Prostate gland (tissue), 2 donors: ENCODE measurements around the gene C1D. TPM values are rescaled to one million over a fixed set of nuclear protein-coding genes. Genes with fewer than 3 reads are reported as not detected.

ENCODE experiments used
- DNase-seq: peaks from one replicate; pipeline ENCODE4 v3.0.0-alpha.2; 2019; ENCODE audit warnings: low spot score
- H3K27ac ChIP-seq, 2 donors: fragments of 200-600 bp; sonication (generic); 2 replicates each; pipeline ENCODE4 v1.5.1; 2017 to 2019
- H3K27me3 ChIP-seq: fragments of 200-600 bp; sonication (generic); replicated peaks from 2 replicates; pipeline ENCODE4 v1.5.1; 2019; ENCODE audit not compliant: insufficient read depth
- H3K36me3 ChIP-seq, 2 donors: fragments of 200-600 bp; sonication (generic); 1 replicate in 1 of 2; 2 replicates in 1 of 2; pipeline versions ENCODE4 v1.5.1 to v1.8.1; 2017 to 2019
- H3K4me1 ChIP-seq: fragments of 200-600 bp; sonication (generic); replicated peaks from 2 replicates; pipeline ENCODE4 v1.5.1; 2019
- H3K4me3 ChIP-seq, 2 donors: fragments of 200-600 bp; sonication (generic); 2 replicates each; pipeline ENCODE4 v1.5.1; 2017 to 2019
- H3K9me3 ChIP-seq: fragments of 200-600 bp; sonication (generic); 2 replicates; pipeline ENCODE4 v1.5.1; 2017
- POLR2A ChIP-seq: fragments of 450-650 bp; IDR thresholded peaks from one replicate; pipeline ENCODE4 v1.6.1; 2016; ENCODE audit warnings: antibody characterized with exemption, mild to moderate bottlenecking
- POLR2AphosphoS5 ChIP-seq: sonication (generic); formaldehyde crosslinking; IDR thresholded peaks from one replicate; pipeline ENCODE4 v1.6.1; 2017; ENCODE audit warnings: antibody characterized with exemption
- WGBS: methylation state at CpG from one replicate; pipeline ENCODE4 v1.1.5; 2018; 5-methylcytosine and 5-hydroxymethylcytosine counted together
- intact Hi-C: fragments of 100-400 bp; cut with DNase I; formaldehyde crosslinking; loops from one replicate; pipeline ENCODE4 v1.14.2; 2022
- total RNA-seq, 2 donors: library from RNA; depleted of rRNA; stranded (reverse); fragments of >200 nt; gene quantifications; one replicate each; pipeline ENCODE4 v1.1.0, GENCODE V29; 2016
- TF ChIP-seq, protein P1 (sequence below), 4 experiments: fragments of 200-600 bp in 2 of 4; fragments of 450-650 bp in 2 of 4; sonication (generic) in 2 of 4; IDR thresholded peaks; 1 replicate in 3 of 4; 2 replicates in 1 of 4; pipeline ENCODE4 v1.5.1; 2016 to 2019; ENCODE audit warnings: antibody characterized with exemption in 4 of 4, mild to moderate bottlenecking in 2 of 4, moderate library complexity in 2 of 4

C1D gene
- total RNA-seq, 2 donors from 2014 or later = 31.5 to 51.6 TPM

DNA sequence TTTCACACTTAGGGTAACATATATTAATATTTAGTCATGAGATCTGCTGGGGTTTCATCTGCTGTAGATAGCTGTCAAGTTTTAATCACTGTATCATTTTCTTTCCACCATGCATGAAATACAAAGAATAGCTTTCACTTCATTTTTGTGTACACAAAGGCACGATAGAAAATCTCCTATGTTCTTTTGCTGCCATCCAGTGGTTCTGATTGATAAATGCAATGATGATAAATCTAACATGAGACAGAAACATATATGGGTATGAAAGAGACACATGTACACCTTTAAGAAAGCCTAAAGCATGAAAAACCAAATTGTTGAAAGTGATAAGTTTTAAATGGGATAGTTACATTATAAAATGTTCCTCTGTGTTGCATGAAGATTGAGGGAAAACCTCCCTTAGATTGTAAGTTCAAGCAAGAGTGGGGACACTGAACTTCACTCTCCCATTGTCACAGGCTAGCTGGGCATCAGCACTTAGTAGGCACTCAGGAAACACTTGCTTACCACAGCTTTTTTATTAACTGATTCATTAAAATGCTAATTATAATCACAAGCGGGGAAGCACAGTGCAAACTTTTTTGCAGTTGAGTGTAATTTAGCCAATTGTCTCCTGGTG is 31.2 kb downstream of the C1D start:
- Histone ChIP-seq H3K4me1 (no peaks in the 10 kb centered on the region), H3K27ac (no peak overlapping the region), H3K4me3 (no peak overlapping the region), H3K27me3 (no peaks in the 10 kb centered on the region), H3K36me3 (no peaks in the 10 kb centered on the region), H3K9me3 (no peaks in the 10 kb centered on the region)
- DNase-seq = no peak
- 47% methylated on average over 2 of the region's 2 CpGs for WGBS
- intact Hi-C loops = loop anchor here (5.0 to 10.0 kb wide), 3 partner anchors 169 to 1587 kb away; no protein-coding TSS in a partner anchor
- TF ChIP-seq, protein P1, sequence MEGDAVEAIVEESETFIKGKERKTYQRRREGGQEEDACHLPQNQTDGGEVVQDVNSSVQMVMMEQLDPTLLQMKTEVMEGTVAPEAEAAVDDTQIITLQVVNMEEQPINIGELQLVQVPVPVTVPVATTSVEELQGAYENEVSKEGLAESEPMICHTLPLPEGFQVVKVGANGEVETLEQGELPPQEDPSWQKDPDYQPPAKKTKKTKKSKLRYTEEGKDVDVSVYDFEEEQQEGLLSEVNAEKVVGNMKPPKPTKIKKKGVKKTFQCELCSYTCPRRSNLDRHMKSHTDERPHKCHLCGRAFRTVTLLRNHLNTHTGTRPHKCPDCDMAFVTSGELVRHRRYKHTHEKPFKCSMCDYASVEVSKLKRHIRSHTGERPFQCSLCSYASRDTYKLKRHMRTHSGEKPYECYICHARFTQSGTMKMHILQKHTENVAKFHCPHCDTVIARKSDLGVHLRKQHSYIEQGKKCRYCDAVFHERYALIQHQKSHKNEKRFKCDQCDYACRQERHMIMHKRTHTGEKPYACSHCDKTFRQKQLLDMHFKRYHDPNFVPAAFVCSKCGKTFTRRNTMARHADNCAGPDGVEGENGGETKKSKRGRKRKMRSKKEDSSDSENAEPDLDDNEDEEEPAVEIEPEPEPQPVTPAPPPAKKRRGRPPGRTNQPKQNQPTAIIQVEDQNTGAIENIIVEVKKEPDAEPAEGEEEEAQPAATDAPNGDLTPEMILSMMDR (IDR thresholded peaks at IDR 0.05) = peak; percentile 20 to 85 (median 76)
- no peak for TF ChIP-seq POLR2A
- peak; percentile 24 for TF ChIP-seq POLR2AphosphoS5

DNA sequence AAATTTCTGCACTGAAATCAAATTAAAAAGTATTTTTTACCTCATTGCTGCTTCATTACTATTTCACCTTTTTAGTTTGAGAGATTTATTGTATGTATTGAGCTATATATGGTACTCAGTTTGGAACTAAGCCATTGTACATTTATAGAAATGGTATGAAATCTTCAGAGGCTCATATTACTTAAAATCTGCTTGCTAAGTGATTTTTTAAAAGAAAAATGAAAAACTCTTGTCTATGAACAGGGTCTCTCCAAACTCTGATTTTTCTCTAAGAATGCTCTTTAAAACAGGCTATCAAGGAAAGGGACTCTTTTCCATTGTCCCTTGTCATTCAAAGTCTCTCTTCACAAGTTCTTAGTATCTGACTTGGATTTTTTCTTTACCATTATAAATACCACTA is 31.8 kb downstream of the C1D start:
- Histone ChIP-seq H3K4me1 (no peaks in the 10 kb centered on the region), H3K36me3 (no peaks in the 10 kb centered on the region), H3K27me3 (no peaks in the 10 kb centered on the region), H3K9me3 (no peaks in the 10 kb centered on the region), H3K27ac (no peak overlapping the region), H3K4me3 (no peak overlapping the region)
- no peak for DNase-seq
- intact Hi-C loops = loop anchor here (5.0 to 10.0 kb wide), 3 partner anchors 169 to 1586 kb away; no protein-coding TSS in a partner anchor
- TF ChIP-seq, protein P1 (IDR thresholded peaks at IDR 0.05) = no peak
- TF ChIP-seq POLR2A (no peak), POLR2AphosphoS5 (no peak)

DNA sequence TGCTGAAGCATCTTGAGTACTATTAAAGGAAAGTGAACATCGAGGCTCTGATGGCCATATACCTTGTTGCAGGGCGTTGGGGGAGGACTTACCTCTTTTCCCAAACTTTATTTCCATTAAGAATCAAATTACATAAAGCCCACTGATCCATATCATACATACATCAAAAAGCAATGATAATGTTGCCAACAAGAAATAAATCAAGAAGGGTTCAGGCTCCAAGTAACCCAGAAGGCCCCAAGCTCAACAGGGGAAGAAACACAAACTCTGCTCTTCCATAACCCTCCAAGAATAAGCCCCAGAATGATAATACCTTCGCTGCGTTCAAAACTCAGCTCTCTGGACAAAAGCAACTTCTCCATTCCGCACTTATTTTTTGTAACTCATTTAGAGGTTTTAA is 32.3 kb downstream of the C1D start:
- H3K27ac ChIP-seq = no peak overlapping the region
- intact Hi-C loops = loop anchor here (5.0 to 10.0 kb wide), 3 partner anchors 168 to 1586 kb away; no protein-coding TSS in a partner anchor
- no peaks in the 10 kb centered on the region for H3K4me1 ChIP-seq
- WGBS = 88% methylated on average over 5 of the region's 5 CpGs
- no peaks in the 10 kb centered on the region for H3K36me3 ChIP-seq
- no peaks in the 10 kb centered on the region for H3K9me3 ChIP-seq
- H3K4me3 ChIP-seq = no peak overlapping the region
- H3K27me3 ChIP-seq = no peaks in the 10 kb centered on the region
- no peak for TF ChIP-seq POLR2A
- TF ChIP-seq, protein P1 (IDR thresholded peaks at IDR 0.05) = no peak
- no peak for TF ChIP-seq POLR2AphosphoS5
- DNase-seq = no peak

DNA sequence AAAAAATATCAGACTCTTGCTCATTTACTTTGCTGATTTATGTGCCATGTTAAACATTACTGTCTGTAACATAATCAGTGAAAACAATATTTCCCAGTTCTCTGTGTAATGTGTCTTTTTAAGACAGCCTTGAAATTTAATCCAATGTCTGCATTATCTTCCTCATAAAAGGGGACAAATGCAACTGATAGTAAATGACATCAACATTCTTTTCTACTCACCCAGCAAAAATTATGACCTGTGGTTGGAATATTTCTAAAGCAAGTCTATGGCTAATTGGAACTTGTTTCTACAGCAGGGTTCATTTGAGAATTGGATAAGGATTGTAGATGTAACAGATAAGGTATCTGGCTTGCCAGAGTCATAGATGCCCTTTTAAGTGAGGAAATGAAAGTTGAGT is 34.8 kb downstream of the C1D start:
- H3K4me1 ChIP-seq = no peaks in the 10 kb centered on the region
- H3K36me3 ChIP-seq = no peaks in the 10 kb centered on the region
- no peaks in the 10 kb centered on the region for H3K9me3 ChIP-seq
- no peaks in the 10 kb centered on the region for H3K27me3 ChIP-seq
- TF ChIP-seq POLR2AphosphoS5 (no peak), POLR2A (no peak)
- TF ChIP-seq, protein P1 (IDR thresholded peaks at IDR 0.05) = no peak
- intact Hi-C loops = no loop called here
- no peak for DNase-seq
- H3K27ac ChIP-seq = no peak overlapping the region
- no peak overlapping the region for H3K4me3 ChIP-seq

DNA sequence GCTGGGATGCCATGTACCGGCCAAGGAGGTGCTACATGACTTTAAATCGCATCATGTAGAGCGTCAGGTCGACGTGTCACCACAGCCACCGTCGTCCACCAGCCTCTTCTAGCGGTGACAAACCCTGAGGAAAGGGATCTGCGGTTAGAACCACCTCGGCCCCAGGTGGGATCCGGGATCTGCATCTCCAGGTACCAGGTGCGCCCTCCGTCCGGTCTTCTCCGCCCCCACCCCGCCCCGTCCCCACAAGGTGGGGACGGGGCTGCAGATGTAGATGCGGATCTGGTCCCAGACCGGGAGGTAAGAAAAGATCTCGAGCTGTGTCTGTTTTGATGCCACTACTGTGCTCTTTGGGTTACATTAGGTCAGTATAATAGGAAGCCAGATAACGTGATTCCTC is 38.4 kb downstream of the C1D start:
- H3K36me3 ChIP-seq = no peaks in the 10 kb centered on the region
- no peak overlapping the region for H3K4me3 ChIP-seq
- 98% methylated on average over 22 of the region's 22 CpGs for WGBS
- TF ChIP-seq POLR2AphosphoS5 (no peak), POLR2A (no peak)
- TF ChIP-seq, protein P1 (IDR thresholded peaks at IDR 0.05) = no peak
- no peaks in the 10 kb centered on the region for H3K4me1 ChIP-seq
- no peak for DNase-seq
- no peaks in the 10 kb centered on the region for H3K9me3 ChIP-seq
- no peak overlapping the region for H3K27ac ChIP-seq
- intact Hi-C loops = no loop called here
- no peaks in the 10 kb centered on the region for H3K27me3 ChIP-seq
